DOHH2 (cell line): Measurements from ENCODE around the gene ARPC5L.
A peak's percentile ranks its signal among the peaks of the same experiment; 100 is the strongest.

Experiments
- H3F3A ChIP-seq: fragments of 200-600 bp; sonication (generic), shearing (Covaris generic); 2 replicates; pipeline ENCODE4 v1.6.0; 2016; ENCODE audit warnings: antibody characterized with exemption, mild to moderate bottlenecking; ENCODE audit not compliant: control insufficient read depth, insufficient read depth
- H3K27ac ChIP-seq: fragments of 200-600 bp; sonication (generic); 2 replicates; pipeline ENCODE4 v1.5.1; 2014; ENCODE audit warnings: low read depth, mild to moderate bottlenecking, low read length, moderate library complexity
- H3K27me3 ChIP-seq: fragments of 200-600 bp; sonication (generic); 2 replicates; pipeline ENCODE4 v1.6.1; 2014; ENCODE audit warnings: mild to moderate bottlenecking, low read length, mixed read lengths; ENCODE audit not compliant: control insufficient read depth
- H3K36me3 ChIP-seq: fragments of 200-600 bp; sonication (generic); 2 replicates; pipeline ENCODE4 v1.6.1; 2014; ENCODE audit warnings: mild to moderate bottlenecking, low read length, moderate library complexity, mixed read lengths; ENCODE audit not compliant: control insufficient read depth
- H3K4me1 ChIP-seq: fragments of 200-600 bp; sonication (generic); 2 replicates; pipeline ENCODE4 v1.6.1; 2014; ENCODE audit warnings: mild to moderate bottlenecking, low read length, mixed read lengths; ENCODE audit not compliant: control insufficient read depth
- H3K4me2 ChIP-seq: fragments of 200-600 bp; sonication (generic); 2 replicates; pipeline ENCODE4 v1.6.0; 2014; ENCODE audit warnings: mild to moderate bottlenecking, low read length, moderate library complexity
- H3K4me3 ChIP-seq: fragments of 200-600 bp; sonication (generic); 2 replicates; pipeline ENCODE4 v1.5.1; 2014; ENCODE audit warnings: mild to moderate bottlenecking, low read length, mixed read lengths
- H3K79me2 ChIP-seq: fragments of 200-600 bp; sonication (generic); 2 replicates; pipeline ENCODE4 v1.6.1; 2014; ENCODE audit warnings: mild to moderate bottlenecking, low read length, mixed read lengths; ENCODE audit not compliant: control insufficient read depth
- H3K9me2 ChIP-seq: fragments of 200-600 bp; sonication (generic); replicated peaks from 2 replicates; pipeline ENCODE4 v1.6.1; 2014; ENCODE audit warnings: mild to moderate bottlenecking, low read length, mixed read lengths; ENCODE audit not compliant: control insufficient read depth
- H3K9me3 ChIP-seq: fragments of 200-600 bp; sonication (generic); 2 replicates; pipeline ENCODE4 v1.6.1; 2014; ENCODE audit warnings: antibody characterized with exemption, low read length, mixed read lengths; ENCODE audit not compliant: control insufficient read depth, insufficient read depth
- H4K20me1 ChIP-seq: fragments of 200-600 bp; sonication (generic); 2 replicates; pipeline ENCODE4 v1.6.0; 2014; ENCODE audit warnings: low read depth, mild to moderate bottlenecking, antibody characterized with exemption, low read length, moderate library complexity; ENCODE audit not compliant: control insufficient read depth, insufficient read depth
- CTCF ChIP-seq: fragments of 200-600 bp; sonication (generic); IDR thresholded peaks from one replicate; pipeline ENCODE4 v1.5.1; 2014; ENCODE audit warnings: antibody characterized with exemption, mild to moderate bottlenecking, low read depth, low read length; ENCODE audit not compliant: poor library complexity, severe bottlenecking
- EZH2phosphoT487 ChIP-seq: fragments of 200-600 bp; sonication (generic); IDR thresholded peaks from 2 replicates; pipeline ENCODE4 v1.6.1; 2017; ENCODE audit warnings: borderline replicate concordance, mild to moderate bottlenecking, antibody characterized with exemption, low read length, moderate library complexity, mixed read lengths

Gene ARPC5L

DNA sequence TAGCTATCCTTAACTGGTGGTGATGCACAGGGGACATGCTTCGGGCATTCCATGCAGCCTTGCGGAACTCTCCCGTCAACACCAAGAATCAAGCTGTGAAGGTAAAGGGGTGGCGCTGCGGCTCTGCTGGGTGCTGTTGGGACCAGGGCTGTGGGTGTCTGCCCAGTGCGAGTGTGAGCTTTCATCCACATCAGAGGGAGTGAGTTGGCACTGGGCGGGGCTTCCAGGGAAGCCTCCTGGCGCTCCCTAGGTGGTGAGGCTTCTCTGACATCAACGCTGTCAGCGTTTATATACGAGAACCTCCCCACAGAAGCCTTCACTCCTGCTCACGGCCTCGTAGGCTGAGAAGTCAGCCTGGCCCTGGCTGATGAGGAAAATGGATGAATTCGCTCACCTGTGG lies 11.7 kb downstream of the ARPC5L start:
- Histone ChIP-seq H4K20me1 (peaks cover 30% of the 10 kb centered on the region; the same call in 1 of the 2 replicates), H3K4me1 (peaks cover 36% of the 10 kb centered on the region), H3K79me2 (peaks cover 70% of the 10 kb centered on the region), H3K4me3 (no peak overlapping the region), H3K36me3 (peaks cover 94% of the 10 kb centered on the region), H3K27ac (peak overlapping the region; percentile 70; the same call in 1 of the 2 replicates), H3K27me3 (no peaks in the 10 kb centered on the region), H3K9me2 (no peaks in the 10 kb centered on the region), H3K9me3 (no peaks in the 10 kb centered on the region), H3F3A (peaks cover 21% of the 10 kb centered on the region), H3K4me2 (peak overlapping the region; percentile 91)
- TF ChIP-seq EZH2phosphoT487 (no peak), CTCF (no peak)

- Histone ChIP-seq H3K4me2 (no peak overlapping the region), H3K9me2 (no peaks in the 10 kb centered on the region), H3K79me2 (peaks cover 53% of the 10 kb centered on the region), H4K20me1 (peaks cover 32% of the 10 kb centered on the region), H3K27me3 (no peaks in the 10 kb centered on the region), H3F3A (peaks cover 30% of the 10 kb centered on the region), H3K9me3 (no peaks in the 10 kb centered on the region), H3K27ac (no peak overlapping the region), H3K4me3 (no peak overlapping the region), H3K36me3 (peaks cover 98% of the 10 kb centered on the region), H3K4me1 (peaks cover 40% of the 10 kb centered on the region)
- TF ChIP-seq CTCF: no peak
- TF ChIP-seq EZH2phosphoT487: no peak
Measured at GRCh38 chr9:124875501-124875900, 13.6 kb downstream of the ARPC5L start.

- H3F3A ChIP-seq: peaks cover 30% of the 10 kb centered on the region
- H3K4me3 ChIP-seq: no peak overlapping the region
- H3K9me3 ChIP-seq: no peaks in the 10 kb centered on the region
- no peak overlapping the region for H3K4me2 ChIP-seq
- H3K27ac ChIP-seq: no peak overlapping the region
- H3K36me3 ChIP-seq: peaks cover 89% of the 10 kb centered on the region
- H4K20me1 ChIP-seq: peaks cover 17% of the 10 kb centered on the region
- H3K79me2 ChIP-seq: peaks cover 36% of the 10 kb centered on the region
- peaks cover 25% of the 10 kb centered on the region for H3K4me1 ChIP-seq
- H3K27me3 ChIP-seq: no peaks in the 10 kb centered on the region
- H3K9me2 ChIP-seq: no peaks in the 10 kb centered on the region
- no peak for TF ChIP-seq CTCF
- TF ChIP-seq EZH2phosphoT487: no peak
Measured at GRCh38 chr9:124877021-124877782, 15.3 kb downstream of the ARPC5L start.
